Lung (tissue), 12 donors: ENCODE data around the gene EZR. TPM values are rescaled to one million over a fixed set of nuclear protein-coding genes. Genes with fewer than 3 reads are reported as not detected.

ENCODE experiments used
- ATAC-seq: fragments of 200-7000 bp; cut with Tn5 transposase; one replicate; pipeline ENCODE4 v1.9.1; 2020; ENCODE audit warnings: moderate number of reproducible peaks; ENCODE audit not compliant: insufficient read depth, low FRiP score
- DNase-seq, 3 donors: peaks; one replicate each; pipeline ENCODE4 v3.0.0-alpha.2; 2013 to 2017
- H3K27ac ChIP-seq, 2 donors: one replicate each; pipeline ENCODE4 v1.5.1; 2013; ENCODE audit warnings: mild to moderate bottlenecking in 2 of 2, moderate library complexity in 2 of 2, control low read depth in 1 of 2, inconsistent platforms in 1 of 2, low read depth in 1 of 2, low read length in 1 of 2
- H3K27me3 ChIP-seq, 3 donors: one replicate each; pipeline ENCODE4 v1.5.1; 2013; ENCODE audit warnings: low read length in 2 of 3; ENCODE audit not compliant: control insufficient read depth in 3 of 3, insufficient read depth in 3 of 3
- H3K36me3 ChIP-seq, 4 donors: one replicate each; pipeline ENCODE4 v1.5.1; 2013; ENCODE audit warnings: low read length in 4 of 4, mild to moderate bottlenecking in 1 of 4, moderate library complexity in 1 of 4; ENCODE audit not compliant: control insufficient read depth in 4 of 4, insufficient read depth in 4 of 4
- H3K4me1 ChIP-seq, 5 donors: one replicate each; pipeline ENCODE4 v1.5.1; 2013; ENCODE audit warnings: low read length in 5 of 5, mild to moderate bottlenecking in 2 of 5, moderate library complexity in 1 of 5; ENCODE audit not compliant: control insufficient read depth in 5 of 5, insufficient read depth in 5 of 5
- H3K4me3 ChIP-seq: one replicate; pipeline ENCODE4 v1.5.1; 2013; ENCODE audit warnings: mild to moderate bottlenecking, control low read depth, moderate library complexity
- H3K9ac ChIP-seq, 2 donors: one replicate each; pipeline ENCODE4 v1.5.1; 2013; ENCODE audit warnings: low read length in 2 of 2, control low read depth in 1 of 2; ENCODE audit not compliant: insufficient read depth in 1 of 2
- H3K9me3 ChIP-seq, 4 donors: one replicate each; pipeline ENCODE4 v1.5.1; 2013; ENCODE audit warnings: low read length in 3 of 4, mild to moderate bottlenecking in 1 of 4, moderate library complexity in 1 of 4; ENCODE audit not compliant: control insufficient read depth in 4 of 4, insufficient read depth in 3 of 4
- WGBS, 2 donors: extraction: QIAGEN DNeasy Blood & Tissue Kit; methylation state at CpG; one replicate each; pipeline ENCODE4 v1.1.7; 2013; 5-methylcytosine and 5-hydroxymethylcytosine counted together
- polyA plus RNA-seq, 2 donors: library from polyadenylated mRNA; stranded (reverse); fragments of 200-250 nt; gene quantifications; one replicate each; pipeline ENCODE4 v1.2.1, GENCODE V29; 2013
- total RNA-seq, 2 donors: library from RNA; depleted of rRNA in 1 of 2; stranded (reverse); fragments of >200 nt in 1 of 2; gene quantifications; one replicate each; pipeline ENCODE4 v1.2.1, GENCODE V29; 2014 to 2021
- TF ChIP-seq, protein P1 (sequence below): IDR thresholded peaks from 2 replicates; pipeline ENCODE4 v1.5.1; 2012; ENCODE audit warnings: mild to moderate bottlenecking; ENCODE audit errors: control extremely low read depth, extremely low read depth
- donor health status: control.
- donor health status: control.
- donor health status: Bipolar disorder and iron deficiency.
- donor health status: healthy.
- donor health status: DM: yes; HTN: yes; CAD: no.

The EZR gene
- total and polyA plus RNA-seq, 4 donors = 168 to 452 (median 198) TPM

DNA sequence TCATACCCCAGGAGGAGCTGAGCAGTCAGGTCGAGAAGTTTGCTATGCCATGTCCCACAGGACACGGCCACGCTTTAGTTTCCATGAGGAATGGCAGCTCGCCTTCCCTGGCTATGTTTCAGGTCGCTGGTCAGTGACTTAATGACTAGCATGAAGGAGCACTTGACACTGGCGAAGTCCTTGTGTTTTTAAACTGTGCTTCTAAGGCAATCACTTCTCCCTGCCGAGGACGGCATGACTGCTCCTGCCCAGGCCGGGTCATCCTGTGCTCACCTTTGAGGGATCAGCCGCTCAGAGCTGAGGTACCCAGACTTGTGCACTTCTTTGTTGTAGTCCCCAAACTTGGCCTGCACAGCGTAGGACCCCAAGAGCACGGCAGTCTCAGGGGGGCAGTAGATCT is 34.1 kb downstream of the EZR start:
- Histone ChIP-seq H3K9ac (no peak overlapping the region), H3K9me3 (peaks cover 0 to 1% (median 0%) of the 10 kb centered on the region in 4 donors), H3K4me1 (peaks cover 0 to 3% (median 0%) of the 10 kb centered on the region in 5 donors), H3K36me3 (peaks cover 41 to 59% (median 54%) of the 10 kb centered on the region in 4 donors), H3K27me3 (no peaks in the 10 kb centered on the region), H3K27ac (no peak overlapping the region), H3K4me3 (no peak overlapping the region)
- DNase-seq (no peak), ATAC-seq (no peak)
- TF ChIP-seq, protein P1, sequence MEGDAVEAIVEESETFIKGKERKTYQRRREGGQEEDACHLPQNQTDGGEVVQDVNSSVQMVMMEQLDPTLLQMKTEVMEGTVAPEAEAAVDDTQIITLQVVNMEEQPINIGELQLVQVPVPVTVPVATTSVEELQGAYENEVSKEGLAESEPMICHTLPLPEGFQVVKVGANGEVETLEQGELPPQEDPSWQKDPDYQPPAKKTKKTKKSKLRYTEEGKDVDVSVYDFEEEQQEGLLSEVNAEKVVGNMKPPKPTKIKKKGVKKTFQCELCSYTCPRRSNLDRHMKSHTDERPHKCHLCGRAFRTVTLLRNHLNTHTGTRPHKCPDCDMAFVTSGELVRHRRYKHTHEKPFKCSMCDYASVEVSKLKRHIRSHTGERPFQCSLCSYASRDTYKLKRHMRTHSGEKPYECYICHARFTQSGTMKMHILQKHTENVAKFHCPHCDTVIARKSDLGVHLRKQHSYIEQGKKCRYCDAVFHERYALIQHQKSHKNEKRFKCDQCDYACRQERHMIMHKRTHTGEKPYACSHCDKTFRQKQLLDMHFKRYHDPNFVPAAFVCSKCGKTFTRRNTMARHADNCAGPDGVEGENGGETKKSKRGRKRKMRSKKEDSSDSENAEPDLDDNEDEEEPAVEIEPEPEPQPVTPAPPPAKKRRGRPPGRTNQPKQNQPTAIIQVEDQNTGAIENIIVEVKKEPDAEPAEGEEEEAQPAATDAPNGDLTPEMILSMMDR = no peak
- 84 to 90% methylated on average over 12 of the region's 12 CpGs for WGBS, 2 donors

GRCh38 chr6:158784505-158784904 is 34.7 kb downstream of the EZR start:
- ATAC-seq (no peak), DNase-seq (no peak)
- peaks cover 0 to 1% (median 0%) of the 10 kb centered on the region in 4 donors for H3K9me3 ChIP-seq
- no peak overlapping the region for H3K9ac ChIP-seq
- H3K4me3 ChIP-seq = no peak overlapping the region
- H3K27ac ChIP-seq = no peak overlapping the region
- WGBS, 2 donors = 71 to 83% methylated on average over 6 of the region's 6 CpGs
- H3K36me3 ChIP-seq = peaks cover 41 to 59% (median 54%) of the 10 kb centered on the region in 4 donors
- TF ChIP-seq, protein P1 = no peak
- no peaks in the 10 kb centered on the region for H3K27me3 ChIP-seq
- peaks cover 0 to 3% (median 0%) of the 10 kb centered on the region in 5 donors for H3K4me1 ChIP-seq

DNA sequence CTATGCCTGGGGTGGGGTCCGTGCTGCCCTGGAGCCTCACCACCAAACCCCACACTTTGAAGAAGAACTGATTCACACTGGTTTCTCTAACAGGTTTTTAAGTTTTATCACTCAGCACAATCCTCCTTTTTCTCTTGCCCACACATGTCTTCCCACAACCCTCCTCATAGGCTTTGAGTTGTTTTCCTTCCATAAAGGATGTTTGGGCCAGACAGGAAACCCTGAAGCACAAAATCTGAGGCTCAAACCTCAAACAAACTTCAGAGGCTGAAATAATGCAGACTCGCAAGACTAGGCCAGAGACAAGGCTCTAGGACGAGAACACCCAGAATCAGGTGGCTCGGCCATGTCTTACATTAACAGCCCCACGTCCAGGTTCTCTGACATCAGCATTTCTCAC is 35.3 kb downstream of the EZR start:
- no peaks in the 10 kb centered on the region for H3K27me3 ChIP-seq
- H3K9ac ChIP-seq = no peak overlapping the region
- DNase-seq = no peak
- TF ChIP-seq, protein P1 = no peak
- no peak for ATAC-seq
- H3K4me3 ChIP-seq = no peak overlapping the region
- H3K9me3 ChIP-seq = peaks cover 0 to 1% (median 0%) of the 10 kb centered on the region in 4 donors
- H3K36me3 ChIP-seq = peaks cover 41 to 64% (median 54%) of the 10 kb centered on the region in 4 donors
- WGBS, 2 donors = 97 to 98% methylated on average over 5 of the region's 5 CpGs
- H3K4me1 ChIP-seq = peaks cover 0 to 3% (median 0%) of the 10 kb centered on the region in 5 donors
- no peak overlapping the region for H3K27ac ChIP-seq

DNA sequence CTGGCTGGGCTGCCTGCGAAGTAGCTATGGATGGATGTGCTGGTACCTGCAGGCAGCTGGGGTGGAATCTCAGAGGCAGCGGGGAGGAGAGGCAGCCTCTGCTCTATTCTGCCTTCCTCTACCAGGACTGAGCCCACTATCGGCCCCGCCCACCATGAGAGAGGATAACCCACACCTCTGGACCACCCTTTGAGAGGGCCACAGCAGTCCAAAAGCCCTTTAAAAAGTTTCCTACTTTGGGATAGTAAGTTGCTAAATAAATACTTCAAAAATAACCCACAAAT is 36.1 kb downstream of the EZR start:
- Histone ChIP-seq H3K4me1 (peaks cover 0 to 3% (median 0%) of the 10 kb centered on the region in 5 donors), H3K27me3 (no peaks in the 10 kb centered on the region), H3K9me3 (peaks cover 0 to 1% (median 0%) of the 10 kb centered on the region in 4 donors), H3K4me3 (no peak overlapping the region), H3K36me3 (peaks cover 41 to 60% (median 49%) of the 10 kb centered on the region in 4 donors), H3K9ac (no peak overlapping the region), H3K27ac (no peak overlapping the region)
- TF ChIP-seq, protein P1 = no peak
- DNase-seq (no peak), ATAC-seq (no peak)
- 70 to 73% methylated on average over 4 of the region's 4 CpGs for WGBS, 2 donors
